ENCODE measurements around the gene HGS.

Gene HGS

GRCh38 chr17:81650951-81651350, 32.9 kb upstream of the HGS start:
- Mint-ChIP-seq H3K4me3 (no peak overlapping the region), H3K4me1 (ENCODE audit: low read depth) (peaks cover 7% of the 10 kb centered on the region), H3K36me3 (no peaks in the 10 kb centered on the region), H3K9me3 (ENCODE audit: low read depth) (no peaks in the 10 kb centered on the region), H3K27me3 (peaks cover 11% of the 10 kb centered on the region), H3K27ac (no peak overlapping the region)

- H3K27me3 Mint-ChIP-seq, result peaks cover 11% of the 10 kb centered on the region
- H3K4me3 Mint-ChIP-seq, result peak overlapping the region; percentile 6
- no peak overlapping the region for H3K27ac Mint-ChIP-seq
Measured at GRCh38 chr17:81651692-81652091, 32.1 kb upstream of the HGS start.

GRCh38 chr17:81652906-81653771, 30.7 kb upstream of the HGS start:
- H3K36me3 Mint-ChIP-seq, result no peaks in the 10 kb centered on the region
- H3K9me3 Mint-ChIP-seq (ENCODE audit: low read depth), result no peaks in the 10 kb centered on the region
- H3K4me3 Mint-ChIP-seq, result peak overlapping the region; percentile 79
- H3K27me3 Mint-ChIP-seq, result peaks cover 8% of the 10 kb centered on the region
- H3K27ac Mint-ChIP-seq, result no peak overlapping the region
- peaks cover 7% of the 10 kb centered on the region for H3K4me1 Mint-ChIP-seq (ENCODE audit: low read depth)

More at GRCh38 chr17:81651692-81652091, 32.1 kb upstream of the HGS start:
- Mint-ChIP-seq H3K36me3 (no peaks in the 10 kb centered on the region), H3K9me3 (ENCODE audit: low read depth) (no peaks in the 10 kb centered on the region), H3K4me1 (ENCODE audit: low read depth) (peaks cover 7% of the 10 kb centered on the region)

GRCh38 chr17:81655378-81656117, 28.3 kb upstream of the HGS start:
- Mint-ChIP-seq H3K27me3 (peaks cover 3% of the 10 kb centered on the region), H3K4me1 (ENCODE audit: low read depth) (peaks cover 7% of the 10 kb centered on the region), H3K4me3 (no peak overlapping the region), H3K27ac (no peak overlapping the region), H3K36me3 (no peaks in the 10 kb centered on the region), H3K9me3 (ENCODE audit: low read depth) (no peaks in the 10 kb centered on the region)

- Mint-ChIP-seq H3K4me3 (no peak within 1 kb of the TSS), H3K4me1 (ENCODE audit: low read depth) (peaks cover 7% of the 10 kb centered on the region), H3K36me3 (no peaks in the 10 kb centered on the region), H3K27ac (no peak within 1 kb of the TSS), H3K9me3 (ENCODE audit: low read depth) (no peaks in the 10 kb centered on the region), H3K27me3 (peaks cover 3% of the 10 kb centered on the region)
Measured at GRCh38 chr17:81656118-81656743, 27.6 kb upstream of the HGS start, which contains the start of gene PDE6G. PDE6G (minus strand) TSS chr17:81656542; CDS start chr17:81653305, 3,237 bp downstream.

GRCh38 chr17:81656835-81657234, 27.0 kb upstream of the HGS start:
- Mint-ChIP-seq H3K27ac (no peak overlapping the region), H3K9me3 (ENCODE audit: low read depth) (no peaks in the 10 kb centered on the region), H3K4me1 (ENCODE audit: low read depth) (peaks cover 5% of the 10 kb centered on the region), H3K36me3 (no peaks in the 10 kb centered on the region), H3K4me3 (no peak overlapping the region), H3K27me3 (peaks cover 1% of the 10 kb centered on the region)

GRCh38 chr17:81659038-81659437, 24.8 kb upstream of the HGS start:
- no peaks in the 10 kb centered on the region for H3K27me3 Mint-ChIP-seq
- H3K9me3 Mint-ChIP-seq (ENCODE audit: low read depth), result no peaks in the 10 kb centered on the region
- H3K4me3 Mint-ChIP-seq, result no peak overlapping the region
- H3K36me3 Mint-ChIP-seq, result no peaks in the 10 kb centered on the region
- peaks cover 8% of the 10 kb centered on the region for H3K4me1 Mint-ChIP-seq (ENCODE audit: low read depth)
- H3K27ac Mint-ChIP-seq, result no peak overlapping the region

GRCh38 chr17:81660441-81660840, 23.4 kb upstream of the HGS start:
- H3K9me3 Mint-ChIP-seq (ENCODE audit: low read depth), result no peaks in the 10 kb centered on the region
- H3K4me1 Mint-ChIP-seq (ENCODE audit: low read depth), result peaks cover 13% of the 10 kb centered on the region
- H3K27ac Mint-ChIP-seq, result no peak overlapping the region
- H3K36me3 Mint-ChIP-seq, result no peaks in the 10 kb centered on the region
- H3K4me3 Mint-ChIP-seq, result no peak overlapping the region
- no peaks in the 10 kb centered on the region for H3K27me3 Mint-ChIP-seq

GRCh38 chr17:81662002-81662401, 21.8 kb upstream of the HGS start:
- Mint-ChIP-seq H3K9me3 (ENCODE audit: low read depth) (no peaks in the 10 kb centered on the region), H3K27me3 (no peaks in the 10 kb centered on the region), H3K27ac (peak overlapping the region; percentile 81), H3K36me3 (no peaks in the 10 kb centered on the region), H3K4me1 (ENCODE audit: low read depth) (peaks cover 22% of the 10 kb centered on the region), H3K4me3 (no peak overlapping the region)

- H3K4me1 Mint-ChIP-seq (ENCODE audit: low read depth), result peaks cover 34% of the 10 kb centered on the region
- peak overlapping the region; percentile 81 for H3K27ac Mint-ChIP-seq
- H3K9me3 Mint-ChIP-seq (ENCODE audit: low read depth), result no peaks in the 10 kb centered on the region
- H3K36me3 Mint-ChIP-seq, result no peaks in the 10 kb centered on the region
- H3K4me3 Mint-ChIP-seq, result peak overlapping the region; percentile 96
- H3K27me3 Mint-ChIP-seq, result no peaks in the 10 kb centered on the region
Measured at GRCh38 chr17:81664051-81664470, 19.8 kb upstream of the HGS start.

GRCh38 chr17:81665205-81666091, 18.4 kb upstream of the HGS start:
- H3K36me3 Mint-ChIP-seq, result no peaks in the 10 kb centered on the region
- H3K9me3 Mint-ChIP-seq (ENCODE audit: low read depth), result no peaks in the 10 kb centered on the region
- H3K4me1 Mint-ChIP-seq (ENCODE audit: low read depth), result peaks cover 34% of the 10 kb centered on the region
- H3K4me3 Mint-ChIP-seq, result peak overlapping the region; percentile 96
- peak overlapping the region; percentile 99 for H3K27ac Mint-ChIP-seq
- H3K27me3 Mint-ChIP-seq, result no peaks in the 10 kb centered on the region

- Mint-ChIP-seq H3K4me1 (ENCODE audit: low read depth) (peaks cover 34% of the 10 kb centered on the region), H3K36me3 (no peaks in the 10 kb centered on the region), H3K9me3 (ENCODE audit: low read depth) (no peaks in the 10 kb centered on the region), H3K27me3 (no peaks in the 10 kb centered on the region), H3K4me3 (peak overlapping the region; percentile 96), H3K27ac (peak overlapping the region; percentile 99)
Measured at GRCh38 chr17:81666092-81666341, 17.8 kb upstream of the HGS start.

- Mint-ChIP-seq H3K9me3 (ENCODE audit: low read depth) (no peaks in the 10 kb centered on the region), H3K4me3 (peak within 1 kb of the TSS; percentile 96), H3K27ac (peak within 1 kb of the TSS; percentile 99), H3K27me3 (no peaks in the 10 kb centered on the region), H3K4me1 (ENCODE audit: low read depth) (peaks cover 35% of the 10 kb centered on the region), H3K36me3 (no peaks in the 10 kb centered on the region)
Measured at GRCh38 chr17:81666342-81667191, 17.2 kb upstream of the HGS start, which contains the start of the genes CCDC137 and OXLD1. CCDC137 (plus strand) TSS chr17:81666737; CDS start chr17:81666767, 30 bp downstream. OXLD1 (minus strand) TSS chr17:81666605; CDS start chr17:81666577, 28 bp downstream.

All from activated naive CD8-positive, alpha-beta T cell (primary cell).